ENCODE results near the gene ZNF511.

Gene ZNF511

DNA sequence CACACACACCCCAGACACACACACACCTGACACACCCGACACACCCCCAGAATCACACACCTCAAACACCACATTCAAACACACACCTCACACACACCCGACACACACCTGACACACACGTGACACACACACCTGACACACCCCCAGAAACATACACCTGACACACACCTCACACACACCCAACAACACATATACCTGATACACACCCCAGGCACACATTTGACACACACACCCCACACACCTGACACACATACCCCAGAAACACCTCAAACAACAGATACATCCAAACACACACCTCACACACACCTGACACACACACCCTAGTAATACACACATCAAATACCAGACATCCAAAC, 28.6 kb downstream of the ZNF511 start:
- no peak for TF ChIP-seq CTCF (IDR thresholded peaks at IDR 0.05; ENCODE audit: borderline replicate concordance, control extremely low read depth, extremely low read depth, insufficient read depth, missing control alignments)
- DNase-seq (ENCODE audit: low spot score), result no peak
- in situ Hi-C loops (cut with MboI; ENCODE audit: low sequenced_read_pairs, unreplicated experiment), result no loop called here

DNA sequence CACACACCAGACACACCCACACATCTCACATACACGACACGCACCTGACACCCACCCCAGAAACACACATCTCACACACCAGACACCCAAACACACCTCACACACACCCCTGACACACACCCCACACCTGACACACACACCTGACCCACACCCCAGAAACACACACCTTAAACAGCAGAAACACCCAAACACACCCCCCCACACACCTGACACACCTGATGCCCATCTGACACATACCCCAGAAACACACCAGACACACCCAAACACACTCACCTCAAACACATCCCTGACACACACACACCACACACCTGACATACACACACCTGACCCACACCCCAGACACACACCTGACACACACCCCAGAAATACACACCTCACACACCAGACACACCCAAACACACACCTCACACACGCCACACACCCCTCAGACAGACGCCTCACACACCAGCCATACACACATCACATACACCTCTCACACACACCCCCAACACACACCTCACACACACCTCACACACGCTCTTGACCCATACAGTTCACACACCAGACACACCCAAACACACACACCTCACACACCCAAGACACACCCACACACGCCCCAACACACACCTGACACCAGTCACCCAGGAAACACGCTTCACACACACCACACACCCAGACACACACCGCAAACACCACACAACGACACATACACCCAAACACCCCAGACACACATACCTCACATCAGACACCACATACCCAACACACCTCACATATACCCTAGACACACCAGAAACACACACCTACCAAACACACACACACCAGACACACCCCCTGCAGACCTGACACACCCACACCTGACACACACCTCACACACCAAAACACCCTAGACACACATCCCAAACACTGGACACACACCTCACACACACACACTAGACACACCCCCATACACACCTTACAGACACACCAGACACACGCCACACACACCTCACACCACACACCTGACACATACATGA, 29.7 kb downstream of the ZNF511 start:
- in situ Hi-C loops (cut with MboI; ENCODE audit: low sequenced_read_pairs, unreplicated experiment), result no loop called here
- no peak for DNase-seq (ENCODE audit: low spot score)

DNA sequence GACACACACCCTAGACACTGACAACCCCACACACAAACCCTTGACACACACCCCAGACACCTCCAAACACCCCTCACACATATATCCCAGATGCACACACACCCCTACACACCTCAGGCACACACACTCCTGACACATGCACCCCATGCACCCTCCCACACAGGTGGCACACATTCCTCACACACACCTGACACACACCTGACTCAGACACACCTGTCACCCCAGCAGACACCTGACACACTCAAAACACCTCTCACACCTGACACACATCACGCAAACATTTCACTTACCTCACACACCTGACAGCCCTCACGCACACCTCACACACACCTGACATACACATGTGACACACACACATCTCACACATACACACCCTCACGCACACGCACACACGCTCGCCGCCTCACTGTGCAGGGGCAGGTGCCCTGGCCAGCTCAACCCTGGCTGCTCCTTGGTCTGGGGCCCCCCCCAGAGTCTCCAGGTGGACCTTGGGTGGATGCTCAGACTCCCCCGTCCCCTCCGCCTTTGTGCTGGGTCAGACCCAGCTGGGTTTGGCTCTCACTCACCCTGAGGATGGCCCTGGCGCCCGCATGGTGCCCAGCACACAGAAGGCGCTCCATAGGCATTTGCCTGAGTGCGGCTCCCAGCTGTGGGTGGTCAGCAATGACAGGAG, 31.1 kb downstream of the ZNF511 start:
- TF ChIP-seq CTCF (IDR thresholded peaks at IDR 0.05; ENCODE audit: borderline replicate concordance, control extremely low read depth, extremely low read depth, insufficient read depth, missing control alignments), result no peak
- no peak for DNase-seq (ENCODE audit: low spot score)
- in situ Hi-C loops (cut with MboI; ENCODE audit: low sequenced_read_pairs, unreplicated experiment), result no loop called here

More for the DNA sequence above, 29.7 kb downstream of the ZNF511 start:
- no peak for TF ChIP-seq CTCF (IDR thresholded peaks at IDR 0.05; ENCODE audit: borderline replicate concordance, control extremely low read depth, extremely low read depth, insufficient read depth, missing control alignments)

GRCh38 chr10:133341983-133342382, 33.3 kb downstream of the ZNF511 start:
- in situ Hi-C loops (cut with MboI; ENCODE audit: low sequenced_read_pairs, unreplicated experiment), result no loop called here
- no peak for TF ChIP-seq CTCF (IDR thresholded peaks at IDR 0.05; ENCODE audit: borderline replicate concordance, control extremely low read depth, extremely low read depth, insufficient read depth, missing control alignments)
- DNase-seq (ENCODE audit: low spot score), result no peak

GRCh38 chr10:133342942-133343341, 34.2 kb downstream of the ZNF511 start:
- TF ChIP-seq CTCF (IDR thresholded peaks at IDR 0.05; ENCODE audit: borderline replicate concordance, control extremely low read depth, extremely low read depth, insufficient read depth, missing control alignments), result no peak
- in situ Hi-C loops (cut with MboI; ENCODE audit: low sequenced_read_pairs, unreplicated experiment), result no loop called here
- DNase-seq (ENCODE audit: low spot score), result no peak

GRCh38 chr10:133343558-133343957, 34.8 kb downstream of the ZNF511 start:
- no peak for TF ChIP-seq CTCF (IDR thresholded peaks at IDR 0.05; ENCODE audit: borderline replicate concordance, control extremely low read depth, extremely low read depth, insufficient read depth, missing control alignments)
- no peak for DNase-seq (ENCODE audit: low spot score)
- in situ Hi-C loops (cut with MboI; ENCODE audit: low sequenced_read_pairs, unreplicated experiment), result no loop called here
